ENCODE data around the gene PTF1A.
"Not testable (repeated sequence)": the region's sequence is repeated elsewhere in the genome, so short reads cannot be mapped to it uniquely, and the experiment has no call there.

PTF1A gene

DNA sequence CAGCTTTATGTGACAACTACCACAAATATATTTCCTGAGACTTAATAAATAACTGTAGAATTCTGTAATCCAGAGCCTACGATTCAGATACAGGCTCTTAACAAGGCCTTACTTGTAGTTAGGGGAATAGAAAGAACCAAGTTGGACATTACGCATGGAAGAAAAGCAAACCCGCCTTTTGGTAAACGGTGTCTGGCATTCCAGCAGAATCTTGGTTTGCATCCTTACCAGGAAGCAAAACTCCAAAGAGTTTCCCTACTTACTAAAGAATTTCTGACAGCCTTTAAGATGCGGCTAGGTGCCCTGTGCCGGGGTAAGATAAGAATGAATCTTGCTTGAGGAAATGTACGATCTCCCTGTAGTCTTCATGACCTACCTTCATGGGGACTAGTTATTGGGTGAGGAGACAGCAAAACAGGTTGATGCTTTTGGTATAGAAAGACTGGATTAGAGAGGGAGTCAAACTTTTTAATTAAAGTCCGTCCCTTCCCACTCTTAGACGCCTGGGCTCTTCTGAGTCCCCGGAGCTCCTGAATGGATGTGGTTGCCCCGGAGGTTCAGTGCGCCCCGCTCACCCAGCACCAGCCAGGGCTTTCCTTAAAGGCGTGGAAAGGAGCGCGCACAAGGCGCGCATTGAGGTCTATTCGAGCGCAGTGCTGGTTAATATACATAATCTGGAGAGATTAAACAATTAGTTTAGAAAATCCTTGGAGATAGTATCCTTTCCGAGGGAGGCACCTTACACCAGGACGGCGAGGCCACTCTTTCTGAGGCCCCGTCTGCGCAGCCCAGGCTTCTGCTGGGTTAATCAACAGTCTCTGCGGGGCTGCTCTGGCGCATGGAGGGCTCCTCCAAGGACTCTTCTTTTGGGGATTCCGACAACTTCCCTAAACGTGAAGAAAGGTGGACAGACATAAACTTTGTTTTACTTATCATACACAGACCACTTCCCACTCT, 11.5 kb downstream of the PTF1A start:
- DNase-seq (ENCODE audit: low read depth): no peak

DNA sequence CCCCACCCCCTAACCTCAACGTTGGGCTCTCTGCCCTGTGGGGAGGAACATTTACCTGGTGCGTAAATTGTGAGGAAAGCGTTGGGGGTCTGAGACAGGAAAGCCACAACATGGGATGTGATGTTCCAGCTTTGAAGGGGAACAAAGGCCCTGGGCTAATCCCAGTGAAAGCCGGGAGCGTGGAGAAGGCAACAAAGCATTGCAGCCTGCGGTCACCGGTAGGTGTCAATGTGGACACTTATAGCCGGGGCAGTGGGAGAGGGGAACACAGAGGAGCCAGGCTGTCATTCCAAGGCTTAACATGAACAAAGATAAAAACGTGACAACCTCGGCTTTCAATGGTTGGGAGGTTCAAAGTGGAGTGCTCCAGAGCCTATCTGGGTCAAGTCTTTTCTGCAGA, 12.7 kb downstream of the PTF1A start:
- DNase-seq (ENCODE audit: low read depth): no peak

DNA sequence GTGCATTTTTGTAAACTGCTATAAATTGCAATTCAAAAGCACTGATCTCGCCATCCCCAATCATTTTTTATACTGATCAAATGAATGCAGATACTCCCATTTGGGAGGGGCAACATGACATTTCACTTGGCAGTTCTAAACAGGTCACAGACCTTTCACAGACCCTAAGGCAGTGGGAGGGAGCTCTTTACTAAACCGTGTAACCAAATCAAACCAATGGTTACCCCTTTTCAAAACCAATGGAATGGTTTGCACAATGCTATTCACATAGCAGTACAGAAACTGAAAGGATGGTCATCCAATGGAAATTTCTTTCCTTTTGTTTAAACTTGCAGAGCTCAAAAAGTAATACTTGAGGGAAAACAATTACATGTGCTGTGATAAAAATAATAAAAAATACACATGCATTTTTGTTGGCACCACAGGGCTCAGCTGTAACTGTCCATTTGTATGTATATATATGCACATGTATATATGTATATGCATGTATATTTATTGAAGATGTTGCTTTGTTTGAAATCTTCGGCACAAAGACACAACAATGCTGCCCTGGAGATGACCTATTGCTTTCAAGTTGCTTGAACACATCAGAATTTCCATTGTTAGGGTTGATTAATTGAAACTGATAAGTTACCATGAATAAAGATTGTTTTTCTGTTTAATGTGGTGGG, 14.0 kb downstream of the PTF1A start:
- DNase-seq (ENCODE audit: low read depth): no peak

DNA sequence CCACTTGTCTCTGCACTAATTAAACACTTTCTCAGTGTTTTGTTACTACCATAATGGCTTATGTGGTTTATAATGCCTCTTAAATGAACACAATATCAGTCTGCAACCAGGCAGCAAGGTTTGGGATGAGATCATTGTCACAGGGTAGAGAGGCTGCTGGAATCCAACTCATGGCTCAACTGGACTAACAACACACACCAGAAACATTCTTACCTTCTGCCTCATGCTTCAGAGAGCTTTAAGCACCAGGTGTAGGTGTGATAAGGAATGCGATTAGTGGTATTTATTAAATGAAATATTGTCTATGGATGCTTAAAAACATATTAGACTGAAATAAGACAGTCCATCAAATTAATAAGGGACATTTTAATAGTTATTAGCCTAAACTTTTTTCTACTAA, 25.4 kb downstream of the PTF1A start:
- DNase-seq (ENCODE audit: low read depth): no peak

DNA sequence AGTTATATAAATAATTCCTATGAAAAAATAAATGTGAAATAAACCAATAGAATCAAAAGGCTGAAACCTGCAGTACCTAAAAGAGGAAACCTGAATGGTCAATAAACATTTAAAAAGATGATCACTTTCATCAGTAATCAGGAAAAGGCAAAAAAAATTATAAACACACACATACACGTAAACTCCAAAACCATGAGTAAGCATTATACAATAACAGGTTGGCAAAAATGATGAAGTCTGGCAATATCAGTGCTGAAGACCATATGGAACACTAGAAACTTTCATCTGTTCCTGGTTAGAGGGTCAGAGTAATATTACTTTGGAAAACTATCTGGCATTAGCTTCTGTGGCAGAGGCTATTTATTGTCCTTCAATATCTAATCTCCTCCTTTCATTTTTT, 38.5 kb downstream of the PTF1A start:
- no peak for DNase-seq (ENCODE audit: low read depth)

DNA sequence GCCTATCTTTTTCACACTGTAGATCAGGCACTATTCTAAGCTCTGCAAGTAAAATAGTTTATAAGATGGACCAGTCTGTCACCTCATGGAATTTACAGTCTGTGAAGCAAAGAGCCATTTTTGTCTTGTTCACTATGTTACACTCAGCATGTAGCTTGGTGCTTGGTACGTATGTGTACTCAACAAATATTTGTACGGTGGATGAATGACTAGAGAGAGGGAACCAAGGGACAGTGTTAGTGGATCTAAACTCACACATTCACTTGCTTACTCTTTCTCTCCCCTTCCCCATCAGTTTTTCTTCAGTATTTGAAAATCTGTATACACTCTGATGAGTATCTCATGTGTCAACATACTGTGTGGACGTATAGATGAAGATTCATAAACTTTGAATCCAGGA, 45.9 kb downstream of the PTF1A start:
- no peak for DNase-seq (ENCODE audit: low read depth)

DNA sequence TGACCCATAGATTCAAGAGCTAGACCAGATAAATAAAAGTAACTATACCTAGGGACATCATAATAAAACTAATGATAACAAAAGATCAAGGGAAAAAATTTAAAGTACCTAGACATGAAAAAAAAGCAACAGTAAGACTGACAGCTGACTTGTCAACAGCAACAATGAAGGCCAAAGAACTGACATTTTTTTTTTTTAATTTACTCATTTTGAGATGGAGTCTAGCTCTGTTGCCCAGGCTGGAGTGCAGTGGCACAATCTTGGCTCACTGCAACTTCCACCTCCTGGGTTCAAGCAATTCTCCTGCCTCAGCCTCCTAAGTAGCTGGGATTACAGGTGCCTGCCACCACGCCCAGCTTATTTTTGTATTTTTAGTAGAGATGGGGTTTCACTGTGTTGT, 49.7 kb downstream of the PTF1A start:
- not testable (repeated sequence) for DNase-seq (ENCODE audit: low read depth)

Data from HS-27A (cell line).